Mucosa of descending colon (tissue), 3 donors: ENCODE measurements around the gene TTC34. TPM values are rescaled to one million over a fixed set of nuclear protein-coding genes. Genes with fewer than 3 reads are reported as not detected.
"Not testable (repeated sequence)": the region's sequence is repeated elsewhere in the genome, so short reads cannot be mapped to it uniquely, and the experiment has no call there.

Experiments
- ATAC-seq: fragments of 200-7000 bp; cut with Tn5 transposase; one replicate; pipeline ENCODE4 v1.9.1; 2020; ENCODE audit warnings: mild to moderate bottlenecking, moderate library complexity
- DNase-seq, 3 donors: peaks; one replicate each; pipeline ENCODE4 v3.0.0-alpha.2; 2020
- H3K36me3 ChIP-seq: fragments of 200-600 bp; one replicate; pipeline ENCODE4 v1.8.0; 2021; ENCODE audit warnings: low read depth, mild to moderate bottlenecking
- H3K4me1 ChIP-seq: fragments of 200-600 bp; one replicate; pipeline ENCODE4 v1.8.0; 2021; ENCODE audit warnings: low read depth, mild to moderate bottlenecking
- H3K4me3 ChIP-seq: fragments of 200-600 bp; one replicate; pipeline ENCODE4 v1.8.0; 2021; ENCODE audit warnings: mild to moderate bottlenecking
- H3K9me3 ChIP-seq: fragments of 200-600 bp; one replicate; pipeline ENCODE4 v1.8.0; 2021; ENCODE audit warnings: mild to moderate bottlenecking
- intact Hi-C, 2 donors: fragments of 100-400 bp; cut with DNase I in 1 of 2; cut with micrococcal nuclease in 1 of 2; formaldehyde crosslinking; loops; one replicate each; pipeline versions ENCODE4 v1.11.0 to v1.11.1; 2022; cut with DNase I, micrococcal nuclease
- total RNA-seq, 3 donors: library from RNA; stranded (reverse); fragmentation: NEBNext Ultra II Directional in 2 of 3; extraction: Animal tissue kit (Norgen Biotek cat#: 25700) in 2 of 3; gene quantifications; one replicate each; pipeline versions ENCODE4 v1.2.1 to v1.2.4, GENCODE V29; 2021 to 2023
- TF ChIP-seq, protein P1 (sequence below): fragments of 200-600 bp; IDR thresholded peaks from one replicate; pipeline ENCODE4 v1.8.0; 2022; ENCODE audit warnings: antibody characterized with exemption, mild to moderate bottlenecking
- donor health status: DM: no; HTN: no; CAD: no; lungs with moderate emphysema.
- donor health status: DM: no; HTN: no; CAD: no.
- donor health status: DM: no; HTN: yes; CAD: no.

TTC34 gene
- total RNA-seq, 3 donors from 2014 or later = 0.43 to 1.1 (median 0.61) TPM

- Histone ChIP-seq H3K9me3 (no peaks in the 10 kb centered on the region), H3K36me3 (no peaks in the 10 kb centered on the region), H3K4me1 (peaks cover 16% of the 10 kb centered on the region), H3K4me3 (no peak overlapping the region)
- TF ChIP-seq, protein P1, sequence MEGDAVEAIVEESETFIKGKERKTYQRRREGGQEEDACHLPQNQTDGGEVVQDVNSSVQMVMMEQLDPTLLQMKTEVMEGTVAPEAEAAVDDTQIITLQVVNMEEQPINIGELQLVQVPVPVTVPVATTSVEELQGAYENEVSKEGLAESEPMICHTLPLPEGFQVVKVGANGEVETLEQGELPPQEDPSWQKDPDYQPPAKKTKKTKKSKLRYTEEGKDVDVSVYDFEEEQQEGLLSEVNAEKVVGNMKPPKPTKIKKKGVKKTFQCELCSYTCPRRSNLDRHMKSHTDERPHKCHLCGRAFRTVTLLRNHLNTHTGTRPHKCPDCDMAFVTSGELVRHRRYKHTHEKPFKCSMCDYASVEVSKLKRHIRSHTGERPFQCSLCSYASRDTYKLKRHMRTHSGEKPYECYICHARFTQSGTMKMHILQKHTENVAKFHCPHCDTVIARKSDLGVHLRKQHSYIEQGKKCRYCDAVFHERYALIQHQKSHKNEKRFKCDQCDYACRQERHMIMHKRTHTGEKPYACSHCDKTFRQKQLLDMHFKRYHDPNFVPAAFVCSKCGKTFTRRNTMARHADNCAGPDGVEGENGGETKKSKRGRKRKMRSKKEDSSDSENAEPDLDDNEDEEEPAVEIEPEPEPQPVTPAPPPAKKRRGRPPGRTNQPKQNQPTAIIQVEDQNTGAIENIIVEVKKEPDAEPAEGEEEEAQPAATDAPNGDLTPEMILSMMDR = no peak
- ATAC-seq (no peak), DNase-seq (no peak)
- intact Hi-C loops = no loop called here
Measured at GRCh38 chr1:2630498-2631135, 170.9 kb downstream of the TTC34 start.

- DNase-seq (no peak), ATAC-seq (no peak)
- Histone ChIP-seq H3K36me3 (no peaks in the 10 kb centered on the region), H3K4me1 (peaks cover 16% of the 10 kb centered on the region), H3K9me3 (no peaks in the 10 kb centered on the region), H3K4me3 (no peak overlapping the region)
- intact Hi-C loops = no loop called here
- TF ChIP-seq, protein P1 = no peak
Measured at GRCh38 chr1:2629627-2630497, 171.6 kb downstream of the TTC34 start.

DNA sequence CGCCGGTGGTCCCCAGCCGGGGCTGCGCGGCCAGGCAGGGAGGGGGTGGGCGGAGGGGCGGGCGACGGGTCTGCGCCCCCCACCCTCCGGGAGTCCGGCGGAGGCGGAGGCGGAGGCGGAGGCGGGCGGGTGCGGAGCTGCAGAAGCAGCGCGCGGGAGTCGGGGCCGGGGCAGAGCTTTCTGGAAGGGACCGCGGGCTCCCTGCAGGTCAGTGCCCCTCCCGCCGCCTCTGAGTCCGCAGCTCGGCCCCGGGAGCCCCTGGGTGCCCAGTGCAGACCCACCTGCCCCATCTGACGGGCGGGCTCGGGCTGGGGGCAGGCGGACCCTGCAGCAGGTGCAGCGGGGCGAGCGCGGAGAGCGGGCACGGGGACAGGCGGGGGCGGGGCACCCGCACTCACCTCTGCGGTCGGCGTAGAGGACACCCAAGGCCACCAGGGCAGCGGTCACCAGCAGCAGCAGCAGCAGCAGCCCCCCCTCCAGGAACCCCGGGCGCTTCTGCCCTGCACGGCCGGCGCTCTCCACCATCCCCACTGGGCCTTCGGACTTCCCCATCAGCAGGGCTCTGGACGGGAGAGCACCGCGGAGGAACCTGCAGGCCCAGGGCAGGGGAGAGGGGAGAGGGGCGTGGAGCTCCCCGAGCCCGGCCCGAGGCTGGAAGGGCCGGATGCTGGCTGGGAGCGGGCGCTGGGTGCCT, 172.4 kb downstream of the TTC34 start:
- TF ChIP-seq, protein P1 = no peak
- ATAC-seq (no peak), DNase-seq (no peak)
- Histone ChIP-seq H3K9me3 (no peaks in the 10 kb centered on the region), H3K36me3 (no peaks in the 10 kb centered on the region), H3K4me1 (peaks cover 16% of the 10 kb centered on the region), H3K4me3 (no peak overlapping the region)
- intact Hi-C loops = no loop called here

DNA sequence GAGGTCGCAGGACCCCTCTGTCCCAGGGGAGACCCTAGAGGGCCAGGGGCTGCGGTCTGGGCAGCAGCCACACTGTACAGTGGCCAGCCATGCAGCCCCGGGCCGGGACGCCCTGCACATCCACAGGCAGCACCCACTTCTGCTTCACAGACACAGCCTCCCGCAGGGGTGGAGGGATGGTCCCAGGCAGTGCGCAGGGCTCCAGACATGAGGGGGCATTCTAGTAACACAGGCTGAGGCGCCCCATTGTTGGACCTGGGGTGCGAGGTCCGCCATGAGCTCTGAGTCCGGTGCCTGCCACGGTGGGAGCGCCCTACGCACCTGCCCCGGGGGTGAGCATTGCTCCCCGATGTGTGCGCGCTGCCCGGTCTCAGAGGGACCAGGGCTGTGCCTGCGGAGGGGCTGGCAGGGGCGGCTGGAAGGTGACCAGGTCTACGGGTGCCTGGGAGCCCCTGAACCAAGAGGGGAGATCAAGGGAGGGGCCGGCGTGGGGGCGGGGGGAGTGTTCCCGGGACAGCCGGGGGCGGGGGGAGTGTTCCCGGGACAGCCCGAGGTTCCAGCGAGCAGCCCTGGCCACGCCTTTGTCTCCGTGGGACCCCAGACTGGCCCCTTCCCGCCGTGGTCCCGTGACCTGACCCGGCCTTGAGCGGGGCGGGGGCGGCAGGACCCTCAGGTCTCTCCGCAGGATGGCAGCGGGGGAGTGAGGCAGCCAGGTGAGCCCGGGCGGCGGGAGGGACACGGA, 173.1 kb downstream of the TTC34 start:
- ATAC-seq (no peak), DNase-seq (no peak)
- TF ChIP-seq, protein P1 = no peak
- no peaks in the 10 kb centered on the region for H3K36me3 ChIP-seq
- H3K9me3 ChIP-seq = no peaks in the 10 kb centered on the region
- peaks cover 16% of the 10 kb centered on the region for H3K4me1 ChIP-seq
- intact Hi-C loops = no loop called here
- H3K4me3 ChIP-seq = no peak overlapping the region

DNA sequence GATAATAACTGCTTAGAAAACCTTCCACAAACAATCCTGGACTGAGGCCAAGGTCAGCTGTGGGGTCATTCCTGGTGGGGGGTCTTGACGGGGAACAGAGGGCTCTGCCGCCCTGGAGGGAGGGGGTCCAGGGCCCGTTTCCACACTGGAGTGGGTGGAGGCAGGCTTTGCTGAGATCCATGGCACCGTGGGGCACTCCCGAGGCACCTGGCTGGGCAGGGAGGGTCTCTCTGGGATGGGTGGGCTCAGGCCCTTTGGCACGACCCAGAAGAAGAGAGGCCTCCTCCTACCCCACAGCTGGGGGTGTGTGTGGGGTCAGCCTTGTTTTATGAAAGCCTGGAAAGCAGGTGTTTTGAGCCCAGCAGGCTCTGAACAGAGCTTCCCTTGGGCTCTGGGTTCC, 173.7 kb downstream of the TTC34 start:
- Histone ChIP-seq H3K9me3 (no peaks in the 10 kb centered on the region), H3K4me1 (peaks cover 16% of the 10 kb centered on the region), H3K4me3 (no peak overlapping the region), H3K36me3 (no peaks in the 10 kb centered on the region)
- TF ChIP-seq, protein P1 = no peak
- DNase-seq (no peak), ATAC-seq (no peak)
- intact Hi-C loops = no loop called here

- intact Hi-C loops, H3K9me3 ChIP-seq, H3K4me1 ChIP-seq, DNase-seq, H3K36me3 ChIP-seq, H3K4me3 ChIP-seq, ATAC-seq: not testable (repeated sequence)
Measured at GRCh38 chr1:2625748-2626147, 175.7 kb downstream of the TTC34 start.
